Fibroblast of skin of right biceps (primary cell): ENCODE results near the gene GRID1.

Experiments used
- DNase-seq: peaks from one replicate; pipeline ENCODE4 v3.0.0-alpha.2; 2013

GRID1 gene

GRCh38 chr10:86164174-86164774 is 202.3 kb downstream of the GRID1 start:
- DNase-seq: no peak

GRCh38 chr10:86163522-86164173 is 202.9 kb downstream of the GRID1 start:
- DNase-seq: no peak

GRCh38 chr10:86162696-86163400 is 203.7 kb downstream of the GRID1 start:
- no peak for DNase-seq

- DNase-seq: no peak
Observed at GRCh38 chr10:86162036-86162435, 204.6 kb downstream of the GRID1 start.

- no peak for DNase-seq
Observed at GRCh38 chr10:86160890-86161585, 205.6 kb downstream of the GRID1 start.

- DNase-seq: no peak
Observed at GRCh38 chr10:86159797-86160196, 206.8 kb downstream of the GRID1 start.

- DNase-seq: no peak
Observed at GRCh38 chr10:86155054-86155921, 211.3 kb downstream of the GRID1 start.

- no peak for DNase-seq
Observed at GRCh38 chr10:86153751-86154150, 212.8 kb downstream of the GRID1 start.

GRCh38 chr10:86152911-86153310 is 213.7 kb downstream of the GRID1 start:
- DNase-seq: no peak

- no peak for DNase-seq
Observed at GRCh38 chr10:86152354-86152753, 214.2 kb downstream of the GRID1 start.

GRCh38 chr10:86151613-86152012 is 215.0 kb downstream of the GRID1 start:
- no peak for DNase-seq

GRCh38 chr10:86149257-86149656 is 217.3 kb downstream of the GRID1 start:
- DNase-seq: no peak

GRCh38 chr10:86148117-86148516 is 218.5 kb downstream of the GRID1 start:
- DNase-seq: no peak

- DNase-seq: no peak
Observed at GRCh38 chr10:86144301-86144700, 222.3 kb downstream of the GRID1 start.

- no peak for DNase-seq
Observed at GRCh38 chr10:86141896-86142295, 224.7 kb downstream of the GRID1 start.

- DNase-seq: no peak
Observed at GRCh38 chr10:86139066-86139657, 227.4 kb downstream of the GRID1 start.

GRCh38 chr10:86138551-86139065 is 228.0 kb downstream of the GRID1 start:
- no peak for DNase-seq

- no peak for DNase-seq
Observed at GRCh38 chr10:86137561-86137960, 229.0 kb downstream of the GRID1 start.

GRCh38 chr10:86136934-86137333 is 229.7 kb downstream of the GRID1 start:
- DNase-seq: no peak

GRCh38 chr10:86135191-86135590 is 231.4 kb downstream of the GRID1 start:
- no peak for DNase-seq

- DNase-seq: no peak
Observed at GRCh38 chr10:86130737-86131475, 235.7 kb downstream of the GRID1 start.
